HepG2 (cell line): ENCODE data around the gene SLX4. TPM values are rescaled to one million over a fixed set of nuclear protein-coding genes. Genes with fewer than 3 reads are reported as not detected.

Experiments used
- ATAC-seq: fragments of 200-7000 bp; cut with Tn5 transposase; 3 replicates; pipeline ENCODE4 v1.9.1; 2020; ENCODE audit warnings: mild to moderate bottlenecking, moderate library complexity
- BruUV-seq: library from RNA; stranded (reverse); fragments of 400-500 nt; replicated peaks from 2 replicates; lab custom pipeline; 2021; lab: Mats Ljungman, UMichigan
- CTCF ChIA-PET: fragments of 300-600 bp; formaldehyde crosslinking; extraction: SDS; loops from one replicate; lab custom pipeline; 2021; ENCODE audit warnings: low total read pairs, inconsistent platforms, low intra/inter-chr PET ratio; lab: Yijun Ruan, JAX
- POLR2A ChIA-PET: fragments of 350-600 bp; sonication (Branson Sonifier 250); formaldehyde crosslinking; loops from one replicate; lab custom pipeline; 2020; ENCODE audit warnings: antibody characterized with exemption, inconsistent platforms; lab: Yijun Ruan, JAX
- DNase-seq: peaks from one replicate; pipeline ENCODE4 v3.0.0-alpha.2; 2015; ENCODE audit warnings: low spot score
- FAIRE-seq: peaks from 3 replicates; lab custom pipeline; 2011; peaks lifted over from hg19 to GRCh38; lab: Jason Lieb, UNC
- H2AFZ ChIP-seq: one replicate; pipeline ENCODE4 v1.6.1; 2011; ENCODE audit warnings: low read length, inconsistent platforms
- H3K27ac ChIP-seq: fragments of 300-600 bp; 3 replicates; pipeline ENCODE4 v1.8.0; 2011; ENCODE audit warnings: mixed run types, mild to moderate bottlenecking, mixed read lengths, low read length, inconsistent platforms; ENCODE audit not compliant: insufficient read depth; ENCODE audit errors: extremely low read length
- H3K27me3 ChIP-seq, 2 experiments: fragments of 200-600 bp in 1 of 2; 2 replicates in 1 of 2; 3 replicates in 1 of 2; pipeline versions ENCODE4 v1.6.0 to v1.8.0; 2011; ENCODE audit warnings: low read length in 2 of 2, mild to moderate bottlenecking in 2 of 2, moderate library complexity in 2 of 2, inconsistent platforms in 1 of 2; ENCODE audit not compliant: insufficient read depth in 2 of 2, control insufficient read depth in 1 of 2
- H3K36me3 ChIP-seq, 2 experiments: fragments of 200-600 bp in 1 of 2; replicated peaks in 1 of 2; 2 replicates in 1 of 2; 3 replicates in 1 of 2; pipeline versions ENCODE4 v1.5.1 to v1.8.0; 2011; ENCODE audit warnings: low read length in 2 of 2, inconsistent platforms in 1 of 2; ENCODE audit not compliant: insufficient read depth in 2 of 2, control insufficient read depth in 1 of 2
- H3K4me1 ChIP-seq: 2 replicates; pipeline ENCODE4 v1.5.1; 2012; ENCODE audit warnings: low read length, inconsistent platforms; ENCODE audit not compliant: insufficient read depth
- H3K4me2 ChIP-seq: 2 replicates; pipeline ENCODE4 v1.6.0; 2011; ENCODE audit warnings: low read depth, low read length, inconsistent platforms
- H3K4me3 ChIP-seq, 3 experiments: fragments of 200-600 bp in 1 of 3; sonication (generic), shearing (Covaris generic) in 1 of 3; replicated peaks in 1 of 3; 2 replicates each; pipeline ENCODE4 v1.5.1; 2011 to 2016; ENCODE audit warnings: low read length in 3 of 3, inconsistent platforms in 2 of 3, low read depth in 2 of 3, mild to moderate bottlenecking in 2 of 3, control low read depth in 1 of 3, mixed read lengths in 1 of 3; ENCODE audit not compliant: insufficient read depth in 1 of 3
- H3K79me2 ChIP-seq: one replicate; pipeline ENCODE4 v1.6.1; 2011; ENCODE audit warnings: low read length, inconsistent platforms; ENCODE audit not compliant: insufficient read depth
- H3K9ac ChIP-seq: 2 replicates; pipeline ENCODE4 v1.6.0; 2011; ENCODE audit warnings: mild to moderate bottlenecking, low read depth, low read length, inconsistent platforms; ENCODE audit not compliant: insufficient read depth
- H3K9me3 ChIP-seq: 2 replicates; pipeline ENCODE4 v1.5.1; 2012; ENCODE audit warnings: mild to moderate bottlenecking, low read length
- H4K20me1 ChIP-seq: 2 replicates; pipeline ENCODE4 v1.6.0; 2011; ENCODE audit warnings: inconsistent platforms, mild to moderate bottlenecking, low read length, moderate library complexity; ENCODE audit not compliant: insufficient read depth
- CSRNP1 ChIP-seq: sonication (generic); formaldehyde crosslinking; IDR thresholded peaks from 2 replicates; pipeline ENCODE4 v1.8.1; 2023; ENCODE audit warnings: mild to moderate bottlenecking, missing genetic modification reagents
- FOXP1 ChIP-seq, 2 experiments: fragments of 450-650 bp in 1 of 2; IDR thresholded peaks; 2 replicates each; pipeline ENCODE4 v1.6.1; 2017 to 2018; ENCODE audit warnings: antibody characterized with exemption in 1 of 2
- KDM5A ChIP-seq: fragments of 200-600 bp; sonication (generic); IDR thresholded peaks from 2 replicates; pipeline ENCODE4 v1.7.0; 2018; ENCODE audit warnings: antibody characterized with exemption, mild to moderate bottlenecking, low read length, borderline replicate concordance
- KLF12 ChIP-seq: sonication (generic); formaldehyde crosslinking; IDR thresholded peaks from 2 replicates; pipeline ENCODE4 v1.4.0; 2020; ENCODE audit warnings: missing genetic modification reagents, borderline replicate concordance
- MXD3 ChIP-seq: IDR thresholded peaks from 2 replicates; pipeline ENCODE4 v1.6.1; 2016; ENCODE audit warnings: mild to moderate bottlenecking, missing biosample characterization, missing genetic modification reagents
- RBFOX2 ChIP-seq: fragments of 200-400 bp; formaldehyde crosslinking; IDR thresholded peaks from 2 replicates; pipeline ENCODE4 v1.6.1; 2017; ENCODE audit warnings: low read depth, mild to moderate bottlenecking, low read length
- SP4 ChIP-seq: sonication (generic); formaldehyde crosslinking; IDR thresholded peaks from 2 replicates; pipeline ENCODE4 v1.8.1; 2023; ENCODE audit warnings: mild to moderate bottlenecking, missing genetic modification reagents
- SUZ12 ChIP-seq: fragments of 150-350 bp; IDR thresholded peaks from 2 replicates; pipeline ENCODE4 v1.6.1; 2014; ENCODE audit warnings: low read depth, low read length
- TBL1XR1 ChIP-seq: fragments of 150-350 bp; IDR thresholded peaks from 2 replicates; pipeline ENCODE4 v1.6.1; 2014; ENCODE audit warnings: borderline replicate concordance, low read length; ENCODE audit not compliant: partially characterized antibody
- TIGD3 ChIP-seq: sonication (generic); formaldehyde crosslinking; IDR thresholded peaks from 2 replicates; pipeline ENCODE4 v1.5.1; 2020; ENCODE audit warnings: mild to moderate bottlenecking, missing genetic modification reagents, borderline replicate concordance
- TRAFD1 ChIP-seq: sonication (generic); formaldehyde crosslinking; IDR thresholded peaks from 2 replicates; pipeline ENCODE4 v1.5.1; 2020; ENCODE audit warnings: missing genetic modification reagents, mild to moderate bottlenecking, borderline replicate concordance
- XBP1 ChIP-seq: sonication (generic); formaldehyde crosslinking; IDR thresholded peaks from 2 replicates; pipeline ENCODE4 v1.5.0; 2020; ENCODE audit warnings: missing genetic modification reagents
- ZBTB25 ChIP-seq: IDR thresholded peaks from 2 replicates; pipeline ENCODE4 v1.6.1; 2018; ENCODE audit warnings: missing genetic modification reagents
- ZBTB38 ChIP-seq: sonication (generic); formaldehyde crosslinking; IDR thresholded peaks from 2 replicates; pipeline ENCODE4 v1.5.1; 2020; ENCODE audit warnings: mild to moderate bottlenecking, missing genetic modification reagents
- ZMYM2 ChIP-seq: sonication (generic); formaldehyde crosslinking; IDR thresholded peaks from 2 replicates; pipeline ENCODE4 v1.8.0; 2022; ENCODE audit warnings: mild to moderate bottlenecking, missing genetic modification reagents
- ZNF337 ChIP-seq: sonication (generic); formaldehyde crosslinking; IDR thresholded peaks from 2 replicates; pipeline ENCODE4 v1.5.1; 2020; ENCODE audit warnings: missing genetic modification reagents, low read depth, mild to moderate bottlenecking, borderline replicate concordance
- WGBS: methylation state at CpG from one replicate; pipeline ENCODE4 v1.1.6; 2017; ENCODE audit warnings: low lambda C conversion rate; 5-methylcytosine and 5-hydroxymethylcytosine counted together
- in situ Hi-C: cut with HindIII; loops from 2 replicates; pipeline ENCODE4 v1.10.0; 2017; ENCODE audit warnings: low pct_unique_long_range_greater_than_20kb; ENCODE audit not compliant: extremely low pct_ligation_motif_present
- intact Hi-C: fragments of 100-400 bp; cut with micrococcal nuclease; formaldehyde crosslinking; loops from one replicate; pipeline ENCODE4 v1.10.0; 2022; ENCODE audit not compliant: unreplicated experiment
- polyA plus RNA-seq, 8 experiments: library from polyadenylated mRNA; depleted of rRNA in 3 of 8; stranded (reverse) in 7 of 8; unstranded in 1 of 8; fragments of >200 nt; fragmentation: Illumina TruSeq in 4 of 8; extraction: Trizol in 4 of 8; gene quantifications; 2 replicates each; pipeline versions ENCODE4 v1.2.1 to v1.2.3, GENCODE V29; 2011 to 2016; ENCODE audit warnings: low read depth in 4 of 8, missing spikeins in 1 of 8, mixed read lengths in 1 of 8; ENCODE audit not compliant: insufficient read depth in 1 of 8
- total RNA-seq, 5 experiments: library from RNA; depleted of rRNA; stranded (reverse); fragments of >200 nt; fragmentation: Illumina TruSeq; extraction: Trizol; gene quantifications; 2 replicates each; pipeline ENCODE4 v1.2.3, GENCODE V29; 2016; ENCODE audit warnings: low read depth in 1 of 5

Gene SLX4
- total and polyA plus RNA-seq, 2 of the 13 experiments (the other 11 are each of a cell fraction or from before 2014, with no cell fraction given): 1.1 to 3.6 TPM

- WGBS: 91% methylated on average over 5 of the region's 10 CpGs
- no peak for FAIRE-seq
- intact Hi-C loops (no loop called here), in situ Hi-C loops (no loop called here)
- ATAC-seq: no peak
- CTCF ChIA-PET: no interaction called here
- no peak overlapping the region for H3K4me2 ChIP-seq
- no peak for DNase-seq
- H3K27ac ChIP-seq: no peak overlapping the region
- BruUV-seq: no TSS peak
- peaks cover 2 to 4% of the 10 kb centered on the region in 2 experiments; a peak in 1 of 5 replicates for H3K36me3 ChIP-seq
- no peak overlapping the region for H3K4me3 ChIP-seq
- H3K9me3 ChIP-seq: no peaks in the 10 kb centered on the region
- POLR2A ChIA-PET: no interaction called here
- no peaks in the 10 kb centered on the region for H4K20me1 ChIP-seq
- no peaks in the 10 kb centered on the region for H3K79me2 ChIP-seq
- H2AFZ ChIP-seq: no peak overlapping the region
- 0 out of 2 replicates have a peak, but pooled peaks cover 9% of the 10 kb centered on the region for H3K4me1 ChIP-seq
- no peak overlapping the region for H3K9ac ChIP-seq
- H3K27me3 ChIP-seq: peaks cover 0 to 4% of the 10 kb centered on the region in 2 experiments; a peak in 2 of 5 replicates
- no peak for TF ChIP-seq KDM5A
- TF ChIP-seq TIGD3 (CRISPR knock-in tag): no peak
- TF ChIP-seq TBL1XR1: no peak
- no peak for TF ChIP-seq KLF12 (CRISPR knock-in tag)
- TF ChIP-seq SUZ12: no peak
- TF ChIP-seq TRAFD1 (CRISPR knock-in tag): no peak
- no peak for TF ChIP-seq ZMYM2
- no peak for TF ChIP-seq ZBTB25 (CRISPR knock-in tag)
- no peak for TF ChIP-seq CSRNP1 (CRISPR knock-in tag)
- no peak for TF ChIP-seq RBFOX2
- TF ChIP-seq ZBTB38 (CRISPR knock-in tag): no peak
- no peak for TF ChIP-seq XBP1 (CRISPR knock-in tag)
- no peak for TF ChIP-seq FOXP1 (IDR thresholded peaks at IDR 0.05)
- no peak for TF ChIP-seq FOXP1 (CRISPR knock-in tag; IDR thresholded peaks at IDR 0.05)
- TF ChIP-seq MXD3 (CRISPR knock-in tag): no peak
- no peak for TF ChIP-seq ZNF337 (CRISPR knock-in tag)
- TF ChIP-seq SP4 (CRISPR knock-in tag): no peak
These were observed 30.0 kb downstream of the SLX4 start for GRCh38 chr16:3581392-3581791.
